HCT116 (cell line): ENCODE data around the gene NKPD1. TPM values are rescaled to one million over a fixed set of nuclear protein-coding genes. Genes with fewer than 3 reads are reported as not detected.

ENCODE experiments used
- ATAC-seq: fragments of 200-7000 bp; cut with Tn5 transposase; 2 replicates; pipeline ENCODE4 v1.9.1; 2020; ENCODE audit warnings: mild to moderate bottlenecking, moderate library complexity
- BruUV-seq: library from RNA; stranded (reverse); fragments of 400-500 nt; replicated peaks from 2 replicates; lab custom pipeline; 2021; lab: Mats Ljungman, UMichigan
- CTCF ChIA-PET: fragments of 300-600 bp; sonication (Branson Sonifier 250); formaldehyde crosslinking; loops from one replicate; lab custom pipeline; 2021; ENCODE audit warnings: antibody characterized with exemption; lab: Charles Lee
- POLR2A ChIA-PET: fragments of 300-600, 350-600 bp; sonication (Branson Sonifier 250); formaldehyde crosslinking; loops from one replicate; lab custom pipeline; 2021; ENCODE audit warnings: antibody characterized with exemption; lab: Charles Lee
- RAD21 ChIA-PET, 2 experiments: fragments of 300-600 bp; sonication (Branson Sonifier 250); formaldehyde crosslinking; loops; one replicate each; lab custom pipeline; 2023; ENCODE audit warnings: low total read pairs in 2 of 2; ENCODE audit not compliant: uncharacterized antibody in 2 of 2, unreplicated experiment in 2 of 2, low non-redundant PET in 1 of 2; lab: Charles Lee
- DNase-seq: peaks from one replicate; pipeline ENCODE4 v3.0.0-alpha.2; 2010; ENCODE audit warnings: low read depth, low spot score
- H2AFZ ChIP-seq: fragments of 200-600 bp; shearing (Covaris generic), sonication (generic); 2 replicates; pipeline ENCODE4 v1.6.1; 2017; ENCODE audit warnings: low read depth, mixed run types, mixed read lengths, antibody characterized with exemption, low read length; ENCODE audit not compliant: poor library complexity, severe bottlenecking
- H3K27ac ChIP-seq: 2 replicates; pipeline ENCODE4 v1.5.1; 2012; ENCODE audit warnings: low read depth, low read length
- H3K27me3 ChIP-seq: fragments of 200-600 bp; sonication (generic); 2 replicates; pipeline ENCODE4 v1.6.1; 2016; ENCODE audit warnings: mixed run types, low read length, mixed read lengths; ENCODE audit not compliant: insufficient read depth
- H3K36me3 ChIP-seq, 2 experiments: fragments of 200-500 bp in 1 of 2; fragments of 200-600 bp in 1 of 2; sonication (Bioruptor generic) in 1 of 2; sonication (generic) in 1 of 2; 2 replicates each; pipeline versions ENCODE4 v1.5.1 to v1.6.1; 2014 to 2016; ENCODE audit warnings: low read length in 2 of 2, inconsistent platforms in 1 of 2, mixed read lengths in 1 of 2, mixed run types in 1 of 2; ENCODE audit not compliant: insufficient read depth in 2 of 2, control insufficient read depth in 1 of 2
- H3K4me1 ChIP-seq, 2 experiments: fragments of 200-600 bp in 1 of 2; sonication (generic) in 1 of 2; 2 replicates each; pipeline versions ENCODE4 v1.5.1 to v1.6.1; 2012 to 2017; ENCODE audit warnings: low read length in 2 of 2, inconsistent platforms in 1 of 2, mild to moderate bottlenecking in 1 of 2, mixed read lengths in 1 of 2, mixed run types in 1 of 2, moderate library complexity in 1 of 2; ENCODE audit not compliant: insufficient read depth in 2 of 2, control insufficient read depth in 1 of 2
- H3K4me2 ChIP-seq: fragments of 200-600 bp; sonication (generic); 2 replicates; pipeline ENCODE4 v1.6.1; 2017; ENCODE audit warnings: mixed run types, low read length, mixed read lengths
- H3K4me3 ChIP-seq, 2 experiments: fragments of 200-600 bp in 1 of 2; sonication (generic) in 1 of 2; replicated peaks in 1 of 2; 2 replicates each; pipeline ENCODE4 v1.5.1; 2011 to 2016; ENCODE audit warnings: low read length in 2 of 2, control low read depth in 1 of 2, low read depth in 1 of 2, mild to moderate bottlenecking in 1 of 2, mixed read lengths in 1 of 2, mixed run types in 1 of 2
- H3K79me2 ChIP-seq: fragments of 200-600 bp; sonication (generic); 2 replicates; pipeline ENCODE4 v1.6.1; 2017; ENCODE audit warnings: mild to moderate bottlenecking, mixed run types, low read length, moderate library complexity, mixed read lengths; ENCODE audit not compliant: insufficient read depth
- H3K9ac ChIP-seq: fragments of 200-600 bp; sonication (generic); 2 replicates; pipeline ENCODE4 v1.6.1; 2016; ENCODE audit warnings: low read length, mixed read lengths
- H3K9me2 ChIP-seq: fragments of 200-600 bp; sonication (generic), shearing (Covaris generic); 2 replicates; pipeline ENCODE4 v1.6.1; 2017; ENCODE audit warnings: mixed run types, mild to moderate bottlenecking, moderate library complexity; ENCODE audit not compliant: insufficient read depth
- H3K9me3 ChIP-seq, 2 experiments: fragments of 200-500 bp in 1 of 2; fragments of 200-600 bp in 1 of 2; sonication (Bioruptor generic) in 1 of 2; sonication (generic) in 1 of 2; 2 replicates each; pipeline ENCODE4 v1.6.1; 2014 to 2017; ENCODE audit warnings: low read length in 2 of 2, mixed read lengths in 2 of 2, inconsistent platforms in 1 of 2, low read depth in 1 of 2, mild to moderate bottlenecking in 1 of 2, mixed run types in 1 of 2, moderate library complexity in 1 of 2; ENCODE audit not compliant: control insufficient read depth in 1 of 2, insufficient read depth in 1 of 2
- H4K20me1 ChIP-seq: fragments of 200-600 bp; sonication (generic), shearing (Covaris generic); 2 replicates; pipeline ENCODE4 v1.6.1; 2017; ENCODE audit warnings: mixed run types, mild to moderate bottlenecking, moderate library complexity; ENCODE audit not compliant: insufficient read depth
- CBX3 ChIP-seq: IDR thresholded peaks from 2 replicates; pipeline ENCODE4 v1.6.1; 2012; ENCODE audit warnings: low read depth
- CEBPB ChIP-seq: IDR thresholded peaks from 2 replicates; pipeline ENCODE4 v1.6.1; 2012; ENCODE audit warnings: low read depth
- EGR1 ChIP-seq: IDR thresholded peaks from 2 replicates; pipeline ENCODE4 v1.6.1; 2012; ENCODE audit warnings: low read depth
- ELF1 ChIP-seq: IDR thresholded peaks from 2 replicates; pipeline ENCODE4 v1.6.1; 2012; ENCODE audit warnings: low read depth, borderline replicate concordance
- EZH2 ChIP-seq: fragments of 200-600 bp; sonication (generic); IDR thresholded peaks from 2 replicates; pipeline ENCODE4 v1.6.1; 2017; ENCODE audit warnings: antibody characterized with exemption, mixed run types
- FOSL1 ChIP-seq: IDR thresholded peaks from 2 replicates; pipeline ENCODE4 v1.6.1; 2012; ENCODE audit warnings: low read depth
- JUND ChIP-seq: IDR thresholded peaks from 2 replicates; pipeline ENCODE4 v1.6.1; 2012
- POLR2A ChIP-seq: IDR thresholded peaks from 2 replicates; pipeline ENCODE4 v1.7.0; 2011; ENCODE audit warnings: borderline replicate concordance; ENCODE audit not compliant: insufficient read depth, insufficient read length; ENCODE audit errors: extremely low read depth
- SIN3A ChIP-seq: IDR thresholded peaks from 2 replicates; pipeline ENCODE4 v1.6.1; 2012; ENCODE audit warnings: low read depth
- SRF ChIP-seq: IDR thresholded peaks from 2 replicates; pipeline ENCODE4 v1.6.1; 2012; ENCODE audit warnings: low read depth
- TCF7L2 ChIP-seq: IDR thresholded peaks from 2 replicates; pipeline ENCODE4 v1.7.0; 2011; ENCODE audit warnings: borderline replicate concordance, inconsistent platforms; ENCODE audit not compliant: insufficient read depth, insufficient read length; ENCODE audit errors: extremely low read depth
- YY1 ChIP-seq: IDR thresholded peaks from 2 replicates; pipeline ENCODE4 v1.6.1; 2011; ENCODE audit warnings: low read length, low read depth, moderate library complexity, mild to moderate bottlenecking; ENCODE audit not compliant: insufficient replicate concordance; ENCODE audit errors: extremely low read depth
- ZFX ChIP-seq: fragments of 450-650 bp; IDR thresholded peaks from 2 replicates; pipeline ENCODE4 v1.6.1; 2017
- intact Hi-C: fragments of 100-400 bp; cut with micrococcal nuclease; formaldehyde crosslinking; loops from 2 replicates; pipeline ENCODE4 v1.10.0; 2022
- total RNA-seq: library from RNA; stranded (reverse); gene quantifications from one replicate; pipeline ENCODE4 v1.2.1, GENCODE V29; 2021; ENCODE audit not compliant: unreplicated experiment
- TF ChIP-seq, protein P1 (sequence below): IDR thresholded peaks from 2 replicates; pipeline ENCODE4 v1.6.1; 2012
- TF ChIP-seq, protein P2 (sequence below): IDR thresholded peaks from 2 replicates; pipeline ENCODE4 v1.6.1; 2012; ENCODE audit warnings: low read depth

The NKPD1 gene
- total RNA-seq, 1 experiment from 2014 or later, result 0.64 TPM

DNA sequence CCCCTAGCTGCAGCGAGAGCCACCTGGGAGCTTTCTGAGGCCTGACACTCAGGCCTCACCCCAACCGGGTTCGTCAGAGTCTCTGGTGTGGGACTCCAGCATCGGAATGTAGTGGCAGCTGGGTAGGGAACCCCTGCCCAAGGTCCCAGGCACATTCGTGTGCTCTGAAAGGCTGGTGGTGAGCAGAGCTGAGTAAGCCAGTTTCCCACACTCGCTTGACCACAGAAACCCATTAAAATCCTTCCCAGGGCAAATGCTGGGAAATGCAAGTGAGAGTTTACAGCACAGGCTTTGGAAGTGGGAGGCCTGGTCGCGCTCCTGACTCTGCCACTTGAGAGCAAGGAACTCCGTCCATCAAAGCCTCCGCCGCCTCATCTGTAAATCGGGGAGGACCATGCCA is 13.0 kb upstream of the NKPD1 start:
- POLR2A ChIA-PET, result no interaction called here
- intact Hi-C loops, result loop anchor here (10.0 kb wide), 1 partner anchor 79 kb away; the partner anchor contains the start of gene PPP1R37
- CTCF ChIA-PET, result no interaction called here
- no TSS peak for BruUV-seq
- H3K4me2 ChIP-seq, result no peak overlapping the region
- ATAC-seq (no peak), DNase-seq (no peak)
- RAD21 ChIA-PET, result no interaction called here
- TF ChIP-seq EGR1 (no peak), FOSL1 (no peak), CEBPB (no peak), EZH2 (no peak), JUND (no peak), YY1 (no peak), CBX3 (no peak), TCF7L2 (no peak), ELF1 (no peak), POLR2A (no peak), SIN3A (no peak), ZFX (no peak), SRF (no peak)
- TF ChIP-seq, protein P1, sequence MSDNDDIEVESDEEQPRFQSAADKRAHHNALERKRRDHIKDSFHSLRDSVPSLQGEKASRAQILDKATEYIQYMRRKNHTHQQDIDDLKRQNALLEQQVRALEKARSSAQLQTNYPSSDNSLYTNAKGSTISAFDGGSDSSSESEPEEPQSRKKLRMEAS, result no peak
- TF ChIP-seq, protein P2, sequence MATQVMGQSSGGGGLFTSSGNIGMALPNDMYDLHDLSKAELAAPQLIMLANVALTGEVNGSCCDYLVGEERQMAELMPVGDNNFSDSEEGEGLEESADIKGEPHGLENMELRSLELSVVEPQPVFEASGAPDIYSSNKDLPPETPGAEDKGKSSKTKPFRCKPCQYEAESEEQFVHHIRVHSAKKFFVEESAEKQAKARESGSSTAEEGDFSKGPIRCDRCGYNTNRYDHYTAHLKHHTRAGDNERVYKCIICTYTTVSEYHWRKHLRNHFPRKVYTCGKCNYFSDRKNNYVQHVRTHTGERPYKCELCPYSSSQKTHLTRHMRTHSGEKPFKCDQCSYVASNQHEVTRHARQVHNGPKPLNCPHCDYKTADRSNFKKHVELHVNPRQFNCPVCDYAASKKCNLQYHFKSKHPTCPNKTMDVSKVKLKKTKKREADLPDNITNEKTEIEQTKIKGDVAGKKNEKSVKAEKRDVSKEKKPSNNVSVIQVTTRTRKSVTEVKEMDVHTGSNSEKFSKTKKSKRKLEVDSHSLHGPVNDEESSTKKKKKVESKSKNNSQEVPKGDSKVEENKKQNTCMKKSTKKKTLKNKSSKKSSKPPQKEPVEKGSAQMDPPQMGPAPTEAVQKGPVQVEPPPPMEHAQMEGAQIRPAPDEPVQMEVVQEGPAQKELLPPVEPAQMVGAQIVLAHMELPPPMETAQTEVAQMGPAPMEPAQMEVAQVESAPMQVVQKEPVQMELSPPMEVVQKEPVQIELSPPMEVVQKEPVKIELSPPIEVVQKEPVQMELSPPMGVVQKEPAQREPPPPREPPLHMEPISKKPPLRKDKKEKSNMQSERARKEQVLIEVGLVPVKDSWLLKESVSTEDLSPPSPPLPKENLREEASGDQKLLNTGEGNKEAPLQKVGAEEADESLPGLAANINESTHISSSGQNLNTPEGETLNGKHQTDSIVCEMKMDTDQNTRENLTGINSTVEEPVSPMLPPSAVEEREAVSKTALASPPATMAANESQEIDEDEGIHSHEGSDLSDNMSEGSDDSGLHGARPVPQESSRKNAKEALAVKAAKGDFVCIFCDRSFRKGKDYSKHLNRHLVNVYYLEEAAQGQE, result no peak
- H3K4me1 ChIP-seq, result peaks cover 4 to 21% of the 10 kb centered on the region in 2 experiments; a peak in 1 of 4 replicates
- H3K9me3 ChIP-seq, result no peaks in the 10 kb centered on the region
- H3K9ac ChIP-seq, result no peak overlapping the region
- H3K4me3 ChIP-seq, result no peak overlapping the region
- H3K9me2 ChIP-seq, result no peaks in the 10 kb centered on the region
- H4K20me1 ChIP-seq, result no peaks in the 10 kb centered on the region
- no peak overlapping the region for H3K27ac ChIP-seq
- H2AFZ ChIP-seq, result no peak overlapping the region
- H3K27me3 ChIP-seq, result no peaks in the 10 kb centered on the region
- H3K36me3 ChIP-seq, result no peaks in the 10 kb centered on the region
- no peaks in the 10 kb centered on the region for H3K79me2 ChIP-seq
